Measurements from ENCODE around the gene GOLGA6A. TPM values are rescaled to one million over a fixed set of nuclear protein-coding genes. Genes with fewer than 3 reads are reported as not detected.
"Not testable (repeated sequence)": the region's sequence is repeated elsewhere in the genome, so short reads cannot be mapped to it uniquely, and the experiment has no call there.

GOLGA6A gene
- total RNA-seq, 2 donors from 2014 or later: not detected

DNA sequence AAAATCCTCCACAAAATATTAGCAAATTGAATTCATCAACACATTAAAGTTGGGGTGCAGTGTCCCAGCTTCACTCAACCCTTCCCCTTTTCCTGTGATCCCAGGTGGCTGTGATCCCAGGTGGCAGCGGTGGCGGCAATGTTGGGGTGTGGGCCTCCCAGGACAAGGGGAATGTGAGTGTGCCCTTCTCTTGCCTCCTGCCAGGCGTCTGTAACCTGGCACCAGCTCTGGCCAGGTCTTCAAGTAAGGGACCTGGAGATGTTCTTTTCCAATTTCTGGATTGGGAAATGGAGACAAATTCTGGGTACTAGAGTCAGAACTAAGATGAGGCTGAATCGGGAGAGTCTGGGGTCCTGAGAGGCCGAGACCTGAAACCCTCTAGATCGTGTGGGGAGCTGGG lies 20.1 kb downstream of the GOLGA6A start:
- ATAC-seq (no peak), DNase-seq (no peak)
- intact Hi-C loops (cut with DNase I): no loop called here

DNA sequence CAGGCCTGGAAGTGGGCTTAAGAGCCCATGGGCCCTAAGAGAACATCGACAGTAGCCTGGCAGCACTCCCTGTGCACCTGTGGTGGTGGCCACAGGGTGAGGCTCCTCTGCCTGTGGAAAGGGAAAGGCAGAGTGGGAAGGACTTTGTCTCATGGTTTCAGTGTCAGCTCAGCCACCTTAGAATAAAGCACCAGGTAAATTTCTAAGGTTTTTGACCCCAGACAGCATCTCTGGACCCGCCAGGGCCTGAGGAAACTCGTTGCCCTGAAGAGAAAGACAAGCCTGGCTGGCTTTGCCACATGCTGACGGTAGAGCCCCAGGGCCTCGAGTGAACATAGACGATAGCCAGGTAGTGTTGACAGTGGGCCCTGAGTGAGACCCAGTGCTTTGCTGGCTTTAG lies 22.1 kb downstream of the GOLGA6A start:
- DNase-seq: no peak
- ATAC-seq: no peak
- intact Hi-C loops (cut with DNase I): no loop called here

DNA sequence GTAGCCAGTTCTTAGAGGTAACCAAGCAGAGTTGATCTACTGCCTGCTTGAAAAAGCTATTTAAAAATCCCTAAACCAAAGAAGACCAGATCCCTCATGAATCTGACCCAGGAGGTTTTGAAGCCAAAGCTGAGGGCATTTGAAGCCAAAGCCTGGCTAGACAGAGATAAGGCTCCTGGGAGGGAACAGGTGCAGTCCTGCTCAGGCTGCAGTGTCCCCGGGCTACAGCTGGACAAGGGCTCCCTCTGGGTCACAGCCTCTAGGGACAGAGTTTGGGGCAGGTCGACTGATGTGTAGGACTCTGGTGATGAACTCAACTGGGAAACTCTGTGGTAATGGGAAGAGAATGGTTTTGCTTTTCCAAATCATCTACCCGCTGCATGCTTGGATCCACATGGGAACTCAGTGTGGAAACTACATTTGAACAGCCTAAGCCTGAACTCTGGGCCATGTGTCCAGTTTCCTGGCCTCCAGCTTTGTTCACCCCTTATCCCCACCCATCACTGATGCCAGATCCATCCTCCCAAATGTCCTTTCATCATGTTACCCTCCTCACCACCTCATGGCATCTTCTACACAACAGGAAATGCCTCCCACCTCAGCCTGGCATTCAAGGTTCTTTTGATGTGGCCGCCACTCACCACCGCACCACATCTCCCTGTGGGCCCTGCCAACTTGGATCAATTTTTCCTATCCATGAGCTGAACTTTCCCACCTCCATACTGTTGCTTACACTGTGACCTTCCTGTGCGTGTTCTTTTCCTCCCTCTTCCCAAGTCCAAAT lies 23.1 kb downstream of the GOLGA6A start:
- DNase-seq; ATAC-seq; intact Hi-C loops (cut with DNase I): not testable (repeated sequence)

GRCh38 chr15:74056330-74056729 lies 26.0 kb downstream of the GOLGA6A start:
- DNase-seq; intact Hi-C loops (cut with DNase I); ATAC-seq: not testable (repeated sequence)

DNA sequence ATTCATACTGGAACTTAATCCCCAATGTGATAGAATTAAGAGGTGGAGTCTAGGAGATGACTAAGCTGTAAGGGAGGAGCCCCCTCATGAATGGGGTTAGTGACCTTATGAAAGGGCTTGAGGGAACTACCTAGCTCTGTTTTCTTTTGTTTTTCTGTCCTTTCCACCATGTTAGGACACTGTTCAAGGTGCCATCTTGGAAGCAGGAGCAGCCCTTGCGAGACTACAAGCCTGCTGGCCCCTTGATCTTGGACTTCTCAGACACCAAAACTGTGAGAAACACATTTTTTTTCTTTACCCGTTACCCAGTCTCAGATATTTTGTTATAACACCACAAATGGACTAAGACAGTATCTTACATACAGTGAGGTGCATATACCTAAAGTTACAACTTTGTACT lies 26.5 kb downstream of the GOLGA6A start:
- intact Hi-C loops (cut with DNase I): no loop called here
- DNase-seq (no peak), ATAC-seq (no peak)

DNA sequence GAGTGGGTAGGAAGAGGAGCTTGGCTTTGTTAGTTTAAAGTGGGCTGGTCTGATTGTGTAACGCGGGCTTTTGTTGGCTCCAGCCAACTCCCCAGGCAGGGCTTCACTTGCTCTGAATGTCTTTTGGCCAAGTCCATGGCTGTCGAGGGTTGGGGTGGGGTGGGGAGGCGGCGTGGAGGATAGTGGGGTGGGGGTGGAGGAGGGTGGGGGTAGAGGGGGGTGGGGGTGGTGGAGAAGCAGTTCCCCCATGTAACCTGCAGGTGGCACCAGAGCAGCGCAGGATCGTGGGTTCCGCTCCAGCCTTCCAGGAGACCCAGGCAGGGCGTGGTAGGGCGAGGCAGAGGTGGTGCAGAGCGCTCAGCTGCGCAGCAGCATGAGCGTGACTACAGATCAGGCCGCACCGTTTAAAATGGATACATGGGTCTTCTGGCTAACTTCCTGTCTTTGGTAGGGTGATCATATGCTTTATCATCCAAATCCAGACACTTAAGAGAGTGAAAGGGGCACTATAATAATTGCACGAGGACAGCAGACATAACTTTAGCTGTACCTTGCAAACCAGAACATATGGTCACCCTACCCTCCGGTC lies 28.3 kb downstream of the GOLGA6A start:
- peak; percentile 80 for DNase-seq
- intact Hi-C loops (cut with DNase I): no loop called here
- peak; percentile 76 to 79 for ATAC-seq

- intact Hi-C loops (cut with DNase I): no loop called here
- DNase-seq (no peak), ATAC-seq (no peak)
Observed at GRCh38 chr15:74053517-74053916, 28.8 kb downstream of the GOLGA6A start.

- DNase-seq; intact Hi-C loops (cut with DNase I); ATAC-seq: not testable (repeated sequence)
Observed at GRCh38 chr15:74052271-74053260, 29.8 kb downstream of the GOLGA6A start.

GRCh38 chr15:74050556-74051234 lies 31.7 kb downstream of the GOLGA6A start:
- intact Hi-C loops (cut with DNase I): no loop called here
- DNase-seq (no peak), ATAC-seq (peak; percentile 20 to 22)

- DNase-seq (no peak), ATAC-seq (no peak)
- intact Hi-C loops (cut with DNase I): no loop called here
Observed at GRCh38 chr15:74050127-74050526, 32.2 kb downstream of the GOLGA6A start.

DNA sequence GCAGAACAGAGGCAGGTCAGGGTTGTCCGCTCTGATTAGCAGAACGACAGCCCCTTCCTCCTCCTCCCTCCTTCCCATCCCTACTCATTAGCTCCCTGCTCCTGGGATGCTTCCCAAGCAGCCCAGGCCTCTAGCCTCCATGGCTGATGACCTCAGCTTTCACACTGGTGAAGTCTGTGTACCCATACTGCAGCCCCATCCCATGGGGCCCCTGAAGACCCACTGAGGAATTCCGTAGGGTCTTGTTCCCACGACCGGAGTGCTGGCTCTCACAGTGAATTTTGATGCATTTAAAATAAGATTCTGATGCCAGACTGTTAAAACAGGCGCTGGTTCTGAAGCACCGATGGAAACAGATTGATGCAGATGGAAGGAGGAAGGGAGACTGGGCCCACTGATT lies 36.1 kb downstream of the GOLGA6A start:
- ATAC-seq (no peak), DNase-seq (no peak)

DNA sequence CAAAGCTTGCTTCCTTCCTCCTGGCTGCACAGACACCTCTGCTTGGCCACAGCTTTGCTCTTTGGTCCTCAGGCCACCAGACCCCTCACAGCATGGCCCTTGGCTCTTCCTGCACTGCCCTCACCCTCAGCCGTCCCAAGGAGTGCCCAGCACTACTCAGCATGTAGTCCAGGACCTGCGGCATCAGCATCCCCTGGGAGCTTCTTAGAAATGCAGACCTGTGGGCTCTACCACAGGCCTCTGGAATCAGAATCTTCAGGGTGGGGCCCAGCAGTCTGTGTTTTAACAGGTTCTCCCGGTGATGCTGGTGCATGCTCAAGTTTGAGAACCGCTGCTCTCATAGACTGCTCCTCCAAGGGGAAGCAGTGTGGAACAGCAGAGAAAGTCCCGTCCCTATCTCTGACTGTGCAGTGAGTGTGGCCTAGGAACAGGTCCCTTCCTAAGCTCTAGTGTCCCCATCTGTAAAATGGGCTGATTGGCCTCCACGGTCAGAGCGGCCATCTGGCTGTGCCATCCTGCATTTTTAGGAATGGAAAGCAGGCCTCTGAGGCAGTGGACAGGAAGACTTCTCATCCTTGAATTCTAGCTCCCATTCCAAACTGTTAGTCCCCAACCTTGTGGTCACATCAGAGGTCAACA lies 36.6 kb downstream of the GOLGA6A start:
- ATAC-seq (no peak), DNase-seq (no peak)
- intact Hi-C loops (cut with DNase I): no loop called here

More for the DNA sequence above, 36.1 kb downstream of the GOLGA6A start:
- intact Hi-C loops (cut with DNase I): no loop called here

DNA sequence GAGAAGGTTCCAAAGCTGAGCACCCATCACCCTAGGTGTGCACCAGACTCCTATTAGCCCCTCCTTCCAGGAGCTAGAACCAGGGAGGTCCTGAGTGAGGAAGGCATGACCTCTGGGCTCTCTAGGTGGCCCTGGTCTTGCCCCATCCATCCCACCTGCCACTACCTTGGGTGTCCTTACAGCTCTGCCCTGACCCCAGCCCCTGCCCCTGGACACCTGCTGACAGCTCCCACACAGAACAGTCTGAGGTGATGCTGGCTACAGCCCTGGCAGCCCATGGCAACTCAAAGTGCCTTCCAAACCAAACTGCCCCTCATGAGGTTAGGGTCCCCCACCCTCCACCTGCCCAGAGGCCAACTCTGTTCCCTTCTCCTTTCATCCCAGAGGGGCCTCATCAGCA lies 37.2 kb downstream of the GOLGA6A start:
- no peak for DNase-seq
- ATAC-seq: no peak
- intact Hi-C loops (cut with DNase I): no loop called here

DNA sequence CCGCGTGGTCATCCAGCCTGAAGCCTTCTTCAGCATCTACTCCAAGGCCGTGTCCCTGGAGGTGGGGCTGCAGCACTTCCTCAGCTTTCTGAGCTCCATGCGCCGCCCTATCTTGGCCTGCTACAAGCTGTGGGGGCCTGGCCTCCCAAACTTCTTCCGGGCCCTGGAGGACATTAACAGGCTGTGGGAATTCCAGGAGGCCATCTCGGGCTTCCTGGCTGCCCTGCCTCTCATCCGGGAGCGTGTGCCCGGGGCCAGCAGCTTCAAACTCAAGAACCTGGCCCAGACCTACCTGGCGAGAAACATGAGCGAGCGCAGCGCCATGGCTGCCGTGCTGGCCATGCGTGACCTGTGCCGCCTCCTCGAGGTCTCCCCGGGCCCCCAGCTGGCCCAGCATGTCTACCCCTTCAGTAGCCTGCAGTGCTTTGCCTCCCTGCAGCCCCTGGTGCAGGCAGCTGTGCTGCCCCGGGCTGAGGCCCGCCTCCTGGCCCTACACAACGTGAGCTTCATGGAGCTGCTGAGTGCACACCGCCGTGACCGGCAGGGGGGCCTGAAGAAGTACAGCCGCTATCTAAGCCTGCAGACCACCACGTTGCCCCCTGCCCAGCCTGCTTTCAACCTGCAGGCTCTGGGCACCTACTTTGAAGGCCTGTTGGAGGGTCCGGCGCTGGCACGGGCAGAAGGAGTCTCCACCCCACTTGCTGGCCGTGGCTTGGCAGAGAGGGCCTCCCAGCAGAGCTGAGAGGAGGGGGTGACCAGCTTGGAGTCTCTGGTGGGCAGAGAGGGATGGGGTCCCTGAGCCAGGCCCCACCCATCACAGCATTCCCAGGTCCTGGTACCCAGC lies 37.9 kb downstream of the GOLGA6A start:
- DNase-seq (peak; percentile 67), ATAC-seq (peak; percentile 40 to 73)
- intact Hi-C loops (cut with DNase I): no loop called here

GRCh38 chr15:74043425-74044266 lies 38.7 kb downstream of the GOLGA6A start:
- DNase-seq (no peak), ATAC-seq (no peak)
- intact Hi-C loops (cut with DNase I): no loop called here

- intact Hi-C loops (cut with DNase I): no loop called here
- DNase-seq: no peak
- ATAC-seq: no peak
Observed at GRCh38 chr15:74042603-74043424, 39.5 kb downstream of the GOLGA6A start.
